Astrocyte (in vitro differentiated cells and primary cell): Measurements from ENCODE around the gene SLC16A6. TPM values are rescaled to one million over a fixed set of nuclear protein-coding genes. Genes with fewer than 3 reads are reported as not detected.

ENCODE experiments used
- DNase-seq: peaks from one replicate; pipeline ENCODE4 v3.0.0-alpha.2; 2010; ENCODE audit warnings: low read depth
- FAIRE-seq: peaks from 2 replicates; lab custom pipeline; 2011; peaks lifted over from hg19 to GRCh38; lab: Jason Lieb, UNC
- H2AFZ ChIP-seq: 2 replicates; pipeline ENCODE4 v1.6.0; 2012; ENCODE audit warnings: low read depth, low read length, inconsistent platforms
- H3K27ac ChIP-seq: 2 replicates; pipeline ENCODE4 v1.5.1; 2011; ENCODE audit warnings: low read depth, low read length, inconsistent platforms
- H3K27me3 ChIP-seq: 2 replicates; pipeline ENCODE4 v1.6.0; 2011; ENCODE audit warnings: low read length, inconsistent platforms; ENCODE audit not compliant: insufficient read depth
- H3K36me3 ChIP-seq: 2 replicates; pipeline ENCODE4 v1.5.1; 2011; ENCODE audit warnings: low read length, inconsistent platforms; ENCODE audit not compliant: insufficient read depth
- H3K4me1 ChIP-seq: 2 replicates; pipeline ENCODE4 v1.5.1; 2011; ENCODE audit warnings: low read length, inconsistent platforms; ENCODE audit not compliant: insufficient read depth
- H3K4me2 ChIP-seq: 2 replicates; pipeline ENCODE4 v1.6.0; 2012; ENCODE audit warnings: low read length, inconsistent platforms
- H3K4me3 ChIP-seq: 2 replicates; pipeline ENCODE4 v1.5.1; 2011; ENCODE audit warnings: low read depth, mild to moderate bottlenecking, low read length, inconsistent platforms; ENCODE audit not compliant: insufficient read depth
- H3K79me2 ChIP-seq: 2 replicates; pipeline ENCODE4 v1.6.0; 2012; ENCODE audit warnings: mild to moderate bottlenecking, low read length, inconsistent platforms; ENCODE audit not compliant: insufficient read depth
- H3K9ac ChIP-seq: 2 replicates; pipeline ENCODE4 v1.6.0; 2012; ENCODE audit warnings: mild to moderate bottlenecking, low read length, inconsistent platforms
- H3K9me3 ChIP-seq: 2 replicates; pipeline ENCODE4 v1.5.1; 2012; ENCODE audit warnings: low read depth, mild to moderate bottlenecking, low read length, inconsistent platforms; ENCODE audit not compliant: insufficient read depth
- H4K20me1 ChIP-seq: 2 replicates; pipeline ENCODE4 v1.6.0; 2012; ENCODE audit warnings: low read length, inconsistent platforms; ENCODE audit not compliant: insufficient read depth
- H3K27ac Mint-ChIP-seq: one replicate; pipeline ENCODE4 v1.8.0; 2021; ENCODE audit warnings: mild to moderate bottlenecking, mixed read lengths; ENCODE audit not compliant: unreplicated experiment
- H3K27me3 Mint-ChIP-seq: one replicate; pipeline ENCODE4 v1.8.0; 2021; ENCODE audit warnings: low read depth, mixed read lengths; ENCODE audit not compliant: unreplicated experiment
- H3K36me3 Mint-ChIP-seq: one replicate; pipeline ENCODE4 v1.8.0; 2021; ENCODE audit warnings: low read depth, mixed read lengths; ENCODE audit not compliant: unreplicated experiment
- H3K4me1 Mint-ChIP-seq: one replicate; pipeline ENCODE4 v1.8.0; 2021; ENCODE audit warnings: low read depth, mixed read lengths; ENCODE audit not compliant: unreplicated experiment
- H3K4me3 Mint-ChIP-seq: one replicate; pipeline ENCODE4 v1.8.0; 2021; ENCODE audit warnings: mild to moderate bottlenecking, moderate library complexity, mixed read lengths; ENCODE audit not compliant: unreplicated experiment
- H3K9me3 Mint-ChIP-seq: one replicate; pipeline ENCODE4 v1.8.0; 2021; ENCODE audit warnings: mild to moderate bottlenecking, mixed read lengths; ENCODE audit not compliant: unreplicated experiment
- CTCF ChIP-seq: IDR thresholded peaks from 2 replicates; pipeline ENCODE4 v1.5.1; 2011; ENCODE audit warnings: low read depth, mild to moderate bottlenecking, inconsistent platforms, low read length, moderate library complexity; ENCODE audit not compliant: insufficient read depth
- EZH2 ChIP-seq: IDR thresholded peaks from 2 replicates; pipeline ENCODE4 v1.6.1; 2012; ENCODE audit warnings: mild to moderate bottlenecking, low read length, inconsistent platforms; ENCODE audit not compliant: insufficient read depth
- total RNA-seq: library from RNA; stranded (reverse); gene quantifications from 2 replicates; pipeline ENCODE4 v1.2.1, GENCODE V29; 2021

Gene SLC16A6
- total RNA-seq, 1 donor from 2014 or later = 0.34 TPM

GRCh38 chr17:68317458-68317857 is 26.5 kb upstream of the SLC16A6 start:
- Histone ChIP-seq H2AFZ (no peak overlapping the region), H3K4me2 (no peak overlapping the region), H3K4me1 (peaks cover 14% of the 10 kb centered on the region), H3K79me2 (no peaks in the 10 kb centered on the region), H4K20me1 (no peaks in the 10 kb centered on the region), H3K27ac (no peak overlapping the region), H3K27me3 (no peaks in the 10 kb centered on the region), H3K9ac (no peak overlapping the region), H3K9me3 (no peaks in the 10 kb centered on the region), H3K36me3 (no peaks in the 10 kb centered on the region), H3K4me3 (no peak overlapping the region)
- H3K36me3 Mint-ChIP-seq = no peaks in the 10 kb centered on the region
- no peak overlapping the region for H3K4me3 Mint-ChIP-seq
- no peak for DNase-seq
- no peak for FAIRE-seq
- no peak overlapping the region for H3K27ac Mint-ChIP-seq
- peaks cover 8% of the 10 kb centered on the region for H3K4me1 Mint-ChIP-seq
- peaks cover 3% of the 10 kb centered on the region for H3K27me3 Mint-ChIP-seq
- no peak for TF ChIP-seq EZH2
- no peak for TF ChIP-seq CTCF
- peaks cover 3% of the 10 kb centered on the region for H3K9me3 Mint-ChIP-seq

- peaks cover 18% of the 10 kb centered on the region for H3K4me1 ChIP-seq
- peaks cover 3% of the 10 kb centered on the region for H3K9me3 Mint-ChIP-seq
- peaks cover 12% of the 10 kb centered on the region for H3K4me1 Mint-ChIP-seq
Observed at GRCh38 chr17:68315930-68316329, 25.0 kb upstream of the SLC16A6 start.

More at GRCh38 chr17:68315930-68316329, 25.0 kb upstream of the SLC16A6 start:
- Mint-ChIP-seq H3K27me3 (peaks cover 3% of the 10 kb centered on the region), H3K36me3 (peaks cover 2% of the 10 kb centered on the region), H3K4me3 (no peak overlapping the region), H3K27ac (no peak overlapping the region)
- no peak overlapping the region for H3K4me2 ChIP-seq
- no peaks in the 10 kb centered on the region for H3K79me2 ChIP-seq
- FAIRE-seq (no peak), DNase-seq (no peak)
- no peak overlapping the region for H3K4me3 ChIP-seq
- H3K9me3 ChIP-seq = no peaks in the 10 kb centered on the region
- H3K9ac ChIP-seq = no peak overlapping the region
- no peak overlapping the region for H3K27ac ChIP-seq
- no peak for TF ChIP-seq CTCF
- TF ChIP-seq EZH2 = no peak
- H3K36me3 ChIP-seq = no peaks in the 10 kb centered on the region
- H2AFZ ChIP-seq = no peak overlapping the region
- no peaks in the 10 kb centered on the region for H3K27me3 ChIP-seq
- no peaks in the 10 kb centered on the region for H4K20me1 ChIP-seq
